GM12801 (cell line): Measurements from ENCODE around the gene CD209.

ENCODE experiments used
- TF ChIP-seq, protein P1 (sequence below): IDR thresholded peaks from one replicate; pipeline ENCODE4 v1.5.1; 2011; ENCODE audit warnings: control low read depth; ENCODE audit not compliant: insufficient read length; ENCODE audit errors: extremely low read depth

The CD209 gene

DNA sequence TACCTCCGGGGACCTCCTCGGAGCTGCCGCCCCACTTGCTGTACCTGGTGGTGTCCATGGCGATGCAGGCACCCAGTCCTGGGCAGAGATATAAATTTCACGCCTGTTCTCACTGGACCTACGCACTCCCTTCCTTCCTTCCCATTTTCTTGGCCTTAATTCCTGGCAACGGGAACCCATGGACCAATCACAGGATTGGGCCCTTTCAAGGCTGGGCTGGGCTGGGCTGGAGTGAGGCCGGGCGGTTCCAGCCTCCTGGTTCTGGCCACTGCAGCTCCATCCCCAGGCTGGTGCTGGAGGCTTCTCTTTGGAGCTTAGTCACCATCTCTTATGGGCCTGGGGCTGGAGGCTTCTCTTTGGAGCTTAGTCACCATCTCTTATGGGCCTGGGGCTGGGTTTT, 15.3 kb downstream of the CD209 start, which contains the start of gene CLEC4G:
Gene CLEC4G (minus strand): TSS at position 66 of the 400 bp plus-strand sequence. CDS start 8 bp downstream, at position 58.
- TF ChIP-seq, protein P1, sequence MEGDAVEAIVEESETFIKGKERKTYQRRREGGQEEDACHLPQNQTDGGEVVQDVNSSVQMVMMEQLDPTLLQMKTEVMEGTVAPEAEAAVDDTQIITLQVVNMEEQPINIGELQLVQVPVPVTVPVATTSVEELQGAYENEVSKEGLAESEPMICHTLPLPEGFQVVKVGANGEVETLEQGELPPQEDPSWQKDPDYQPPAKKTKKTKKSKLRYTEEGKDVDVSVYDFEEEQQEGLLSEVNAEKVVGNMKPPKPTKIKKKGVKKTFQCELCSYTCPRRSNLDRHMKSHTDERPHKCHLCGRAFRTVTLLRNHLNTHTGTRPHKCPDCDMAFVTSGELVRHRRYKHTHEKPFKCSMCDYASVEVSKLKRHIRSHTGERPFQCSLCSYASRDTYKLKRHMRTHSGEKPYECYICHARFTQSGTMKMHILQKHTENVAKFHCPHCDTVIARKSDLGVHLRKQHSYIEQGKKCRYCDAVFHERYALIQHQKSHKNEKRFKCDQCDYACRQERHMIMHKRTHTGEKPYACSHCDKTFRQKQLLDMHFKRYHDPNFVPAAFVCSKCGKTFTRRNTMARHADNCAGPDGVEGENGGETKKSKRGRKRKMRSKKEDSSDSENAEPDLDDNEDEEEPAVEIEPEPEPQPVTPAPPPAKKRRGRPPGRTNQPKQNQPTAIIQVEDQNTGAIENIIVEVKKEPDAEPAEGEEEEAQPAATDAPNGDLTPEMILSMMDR, result no peak

DNA sequence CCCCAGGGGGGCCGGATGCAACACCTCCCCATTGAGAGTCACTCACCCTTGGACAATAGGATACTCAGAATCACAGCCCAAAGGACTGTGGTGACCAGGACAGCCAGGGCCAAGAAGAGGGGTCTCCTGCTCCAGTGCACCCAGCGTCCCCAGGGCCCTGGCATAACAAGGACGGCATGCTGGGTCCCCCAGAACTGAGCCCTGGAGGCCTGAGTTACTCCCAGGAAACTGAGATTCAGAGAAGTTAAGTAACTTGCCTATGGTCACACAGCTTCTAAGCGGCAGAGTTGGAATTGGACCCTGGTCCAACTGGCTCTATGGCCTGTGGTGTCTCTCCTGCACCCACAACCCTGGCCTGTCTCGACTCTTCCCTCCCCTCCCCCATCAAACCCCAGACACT, 15.7 kb downstream of the CD209 start:
- TF ChIP-seq, protein P1, result no peak

DNA sequence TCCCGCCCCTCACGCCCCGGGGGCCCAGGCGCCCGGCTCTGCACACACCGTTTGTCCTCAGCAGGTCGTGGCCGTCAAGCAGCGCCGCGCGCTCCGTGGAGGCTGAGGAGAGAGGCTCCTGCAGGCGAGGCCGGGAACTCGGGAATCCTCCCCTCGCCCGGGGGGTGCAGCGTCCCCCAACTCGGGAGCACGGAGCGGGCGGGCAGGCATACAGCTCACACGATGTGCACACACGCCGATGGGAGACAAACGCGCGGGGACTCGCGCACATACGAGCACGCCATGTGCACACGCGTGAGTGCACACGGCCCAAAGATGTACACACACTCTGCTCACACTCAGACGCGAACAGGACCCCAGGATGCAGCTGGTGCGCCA, 16.1 kb downstream of the CD209 start:
- TF ChIP-seq, protein P1, result no peak

DNA sequence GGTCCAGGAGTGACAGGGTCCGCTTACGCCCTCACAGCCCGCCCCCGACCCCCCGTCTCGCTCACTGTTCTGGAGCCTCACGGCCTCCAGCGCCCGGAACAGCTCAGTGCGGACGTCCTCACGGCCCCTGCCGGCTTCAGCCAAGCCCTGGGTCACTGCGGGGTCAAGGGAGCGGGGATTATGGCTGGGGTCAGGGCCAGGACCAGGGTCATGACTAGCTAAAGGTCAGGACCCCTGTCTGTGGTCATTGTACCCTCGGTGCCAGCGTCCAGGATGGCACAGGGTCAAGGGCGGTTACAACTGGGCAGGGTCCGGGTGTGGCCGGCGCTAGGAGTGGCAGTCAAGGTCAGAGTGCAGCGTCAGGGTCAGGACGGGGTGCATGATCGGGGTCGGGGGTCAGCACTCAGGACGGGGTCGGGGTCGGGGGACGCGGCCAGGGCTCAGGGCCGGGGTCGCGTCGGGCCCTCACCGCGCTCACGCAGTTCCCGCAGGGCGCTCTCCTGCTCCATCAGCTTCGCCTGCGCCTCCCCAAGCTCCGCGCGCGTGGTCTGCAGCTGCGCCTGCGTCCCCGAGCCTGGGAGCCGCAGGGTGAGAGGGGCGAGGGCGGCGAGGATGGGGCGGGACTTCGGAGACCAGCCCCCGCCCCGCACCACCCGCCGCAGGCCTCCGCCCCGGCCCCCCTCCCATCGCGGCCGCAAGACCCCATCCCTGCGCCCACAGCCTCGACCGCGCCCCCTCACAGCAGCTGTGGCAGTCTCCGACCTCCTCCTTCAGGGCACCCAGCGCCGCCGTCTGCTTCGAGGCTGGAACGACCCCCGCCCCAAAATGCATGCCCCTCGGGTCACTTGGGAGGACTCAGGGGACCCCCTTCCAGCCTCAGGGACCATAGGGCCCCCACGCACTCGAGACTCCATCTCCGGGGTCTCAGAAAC, 16.8 kb downstream of the CD209 start:
- TF ChIP-seq, protein P1, result no peak

DNA sequence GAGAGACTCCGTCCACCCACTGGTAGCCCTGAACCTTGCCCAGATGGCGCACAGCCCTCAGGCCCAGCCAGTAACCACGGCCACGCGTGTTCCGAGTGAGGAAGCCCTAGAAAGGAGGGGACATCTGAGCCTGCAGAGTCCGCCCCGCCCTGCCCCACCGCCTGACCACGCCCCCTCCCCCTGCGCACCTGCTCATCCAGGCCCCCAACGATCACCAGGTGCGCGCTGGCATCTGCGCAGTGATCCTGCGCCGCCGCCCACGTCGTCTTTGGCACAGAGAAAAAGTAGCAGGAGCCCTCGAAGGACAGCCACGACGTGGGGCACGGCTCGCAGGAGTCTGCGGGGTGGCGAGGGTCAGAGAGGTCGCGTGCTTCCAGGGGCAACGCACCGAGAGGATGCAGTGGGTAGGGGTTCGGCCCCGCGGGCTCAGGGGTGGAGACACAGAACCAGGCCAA, 17.5 kb downstream of the CD209 start:
- TF ChIP-seq, protein P1, result no peak

DNA sequence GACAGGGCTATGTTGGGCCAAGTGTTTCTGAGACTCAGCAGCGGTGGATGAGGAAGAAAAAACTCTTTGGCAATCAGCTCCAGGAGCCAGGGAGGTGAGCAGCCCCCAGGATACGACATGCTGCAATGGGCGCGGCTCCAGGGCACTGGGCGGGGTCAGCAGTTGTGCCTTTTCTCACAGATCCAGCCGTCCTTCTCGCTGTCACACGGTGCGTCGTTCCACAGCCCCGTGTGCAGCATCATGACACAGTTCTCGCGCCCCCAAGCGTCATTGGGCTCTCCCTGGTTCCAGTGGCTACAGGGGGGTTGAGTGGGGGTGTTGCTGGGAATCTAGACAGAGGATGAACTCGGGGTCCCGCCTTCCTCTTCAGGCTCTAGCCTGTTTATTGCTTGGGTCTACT, 18.1 kb downstream of the CD209 start:
- TF ChIP-seq, protein P1, result no peak

DNA sequence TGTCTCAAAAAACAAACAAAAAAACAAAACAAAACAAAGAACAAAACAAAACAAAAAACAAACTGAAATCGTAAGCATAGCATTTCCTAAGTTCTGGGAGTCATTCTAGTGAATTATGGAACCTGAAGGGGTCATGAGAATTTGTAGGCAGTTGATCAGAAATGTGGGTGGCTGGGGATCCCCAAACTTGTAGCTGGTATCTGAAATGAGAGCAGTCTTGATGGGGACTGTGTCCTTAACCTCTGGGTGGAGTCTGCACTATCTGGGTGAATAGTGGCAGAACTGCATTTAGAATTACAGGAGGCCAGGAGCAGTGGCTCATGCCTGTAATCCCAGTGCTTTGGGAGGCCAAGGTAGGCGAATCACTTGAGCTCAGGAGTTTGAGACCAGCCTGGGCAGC, 21.5 kb downstream of the CD209 start:
- TF ChIP-seq, protein P1, result no peak
